ENCODE data around the gene GLIS1.

The GLIS1 gene

DNA sequence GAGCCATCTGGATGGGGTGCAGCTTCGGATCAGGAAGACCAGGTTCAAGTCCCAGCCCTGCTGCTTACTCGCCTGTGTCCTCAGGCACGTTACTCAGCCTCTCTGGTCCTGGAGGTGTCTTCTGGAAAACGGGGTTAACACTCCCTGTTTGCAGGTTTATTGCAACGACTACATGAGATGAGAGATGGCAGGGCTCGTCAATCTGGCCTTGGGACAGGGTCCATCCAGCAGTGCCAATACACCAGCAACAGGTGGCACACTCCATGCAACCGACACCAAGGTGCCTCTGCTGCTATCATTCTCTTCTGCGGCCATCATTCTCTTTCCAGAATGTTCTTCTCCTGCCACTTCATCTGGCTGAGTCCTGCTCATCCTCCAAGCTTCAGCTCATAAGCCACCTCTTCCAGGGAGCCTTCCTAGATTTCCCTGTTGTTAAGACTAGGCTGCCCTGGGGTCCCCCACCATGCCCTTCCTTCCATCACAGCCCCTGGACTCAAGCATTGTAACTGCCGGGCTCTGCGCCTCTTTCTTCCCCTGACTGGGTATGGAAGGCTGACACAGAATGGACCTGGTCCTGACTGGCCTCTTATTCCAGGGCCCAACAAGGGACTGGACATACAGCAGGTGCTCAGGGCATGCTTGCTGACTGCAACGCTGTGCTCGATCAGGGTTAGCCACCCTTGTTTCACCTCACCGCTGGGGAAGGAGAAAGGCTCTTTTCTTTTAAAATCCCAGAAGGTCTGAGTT, 192.4 kb downstream of the GLIS1 start:
- DNase-seq = no peak
- no peaks in the 10 kb centered on the region for H3K36me3 ChIP-seq (ENCODE audit: control insufficient read depth in 4 of 4, insufficient read depth in 4 of 4, low read length in 3 of 4)
- no peaks in the 10 kb centered on the region for H3K9me3 ChIP-seq (ENCODE audit: control extremely low read depth in 1 of 5, control insufficient read depth in 4 of 5, insufficient read depth in 2 of 5, low read depth in 1 of 5, low read length in 4 of 5)
- CTCF ChIA-PET = no interaction called here
- WGBS (ENCODE audit: insufficient coverage) = 92% methylated on average over 13 of the region's 13 CpGs
- POLR2A ChIA-PET = no interaction called here
- no peak overlapping the region for H3K4me3 ChIP-seq (ENCODE audit: control insufficient read depth in 1 of 7, extremely low read depth in 1 of 7, insufficient read depth in 4 of 7, low read depth in 2 of 7, low read length in 6 of 7)
- no peaks in the 10 kb centered on the region for H3K27me3 ChIP-seq (replicated peaks in 2 of 5; ENCODE audit: control insufficient read depth in 4 of 5, insufficient read depth in 5 of 5, low read length in 4 of 5)
- no peak overlapping the region for H3K27ac ChIP-seq (ENCODE audit: insufficient read depth in 1 of 2, low read depth in 1 of 2, low read length in 2 of 2, poor library complexity in 1 of 2, severe bottlenecking in 2 of 2)
- peaks cover 0 to 4% (median under 1%) of the 10 kb centered on the region in 4 experiments for H3K4me1 ChIP-seq (ENCODE audit: control extremely low read depth in 1 of 4, control insufficient read depth in 4 of 4, insufficient read depth in 4 of 4, low read length in 3 of 4)

GRCh38 chr1:53545663-53546408, 193.1 kb downstream of the GLIS1 start:
- WGBS (ENCODE audit: insufficient coverage) = 90% methylated on average over 15 of the region's 17 CpGs
- H3K27ac ChIP-seq (ENCODE audit: insufficient read depth in 1 of 2, low read depth in 1 of 2, low read length in 2 of 2, poor library complexity in 1 of 2, severe bottlenecking in 2 of 2) = no peak overlapping the region
- DNase-seq = no peak
- H3K4me3 ChIP-seq (ENCODE audit: control insufficient read depth in 1 of 7, extremely low read depth in 1 of 7, insufficient read depth in 4 of 7, low read depth in 2 of 7, low read length in 6 of 7) = no peak overlapping the region
- CTCF ChIA-PET = no interaction called here
- no peaks in the 10 kb centered on the region for H3K9me3 ChIP-seq (ENCODE audit: control extremely low read depth in 1 of 5, control insufficient read depth in 4 of 5, insufficient read depth in 2 of 5, low read depth in 1 of 5, low read length in 4 of 5)
- POLR2A ChIA-PET = no interaction called here
- H3K4me1 ChIP-seq (ENCODE audit: control extremely low read depth in 1 of 4, control insufficient read depth in 4 of 4, insufficient read depth in 4 of 4, low read length in 3 of 4) = peaks cover 0 to 4% (median under 1%) of the 10 kb centered on the region in 4 experiments
- H3K36me3 ChIP-seq (ENCODE audit: control insufficient read depth in 4 of 4, insufficient read depth in 4 of 4, low read length in 3 of 4) = no peaks in the 10 kb centered on the region
- no peaks in the 10 kb centered on the region for H3K27me3 ChIP-seq (replicated peaks in 2 of 5; ENCODE audit: control insufficient read depth in 4 of 5, insufficient read depth in 5 of 5, low read length in 4 of 5)

DNA sequence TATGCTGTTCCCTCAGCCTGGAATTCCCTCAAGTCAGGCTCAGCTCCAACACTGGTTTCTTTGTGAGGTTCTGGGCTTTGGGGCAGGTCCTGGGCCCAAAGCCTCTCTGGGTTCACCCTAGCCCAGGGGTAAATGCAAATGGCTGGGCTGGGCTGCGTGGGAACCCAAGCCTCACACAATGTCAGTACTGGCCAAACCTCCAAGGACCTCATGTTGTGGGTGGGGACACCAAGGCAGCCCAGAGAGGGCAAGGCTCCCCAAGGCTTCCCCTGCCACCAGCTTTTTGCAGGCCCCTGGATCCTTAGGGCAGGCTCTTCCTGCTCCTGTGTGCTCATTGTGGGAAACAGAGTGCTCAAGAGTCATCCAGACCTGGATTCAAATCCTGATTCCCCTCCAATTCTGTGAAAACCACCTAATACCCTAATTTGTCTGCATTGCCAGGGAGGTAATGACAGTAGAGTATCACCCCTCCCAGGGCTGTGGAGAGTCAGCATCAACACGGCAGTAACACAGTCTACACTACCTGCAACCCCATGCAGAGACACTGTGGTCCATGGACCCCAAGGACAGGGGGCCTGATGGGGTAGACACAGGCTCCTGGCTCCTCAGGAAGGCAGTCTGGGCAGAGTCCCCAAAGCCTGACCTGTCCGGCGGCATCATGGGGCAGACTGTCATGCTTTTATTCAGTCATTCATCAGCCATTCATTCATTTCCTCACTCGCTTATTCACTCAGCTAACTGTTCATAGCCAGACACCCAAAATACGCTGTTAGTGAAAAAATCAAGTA, 194.0 kb downstream of the GLIS1 start:
- Histone ChIP-seq H3K9me3 (ENCODE audit: control extremely low read depth in 1 of 5, control insufficient read depth in 4 of 5, insufficient read depth in 2 of 5, low read depth in 1 of 5, low read length in 4 of 5) (no peaks in the 10 kb centered on the region), H3K4me1 (ENCODE audit: control extremely low read depth in 1 of 4, control insufficient read depth in 4 of 4, insufficient read depth in 4 of 4, low read length in 3 of 4) (peaks cover 0 to 4% (median under 1%) of the 10 kb centered on the region in 4 experiments), H3K27me3 (replicated peaks in 2 of 5; ENCODE audit: control insufficient read depth in 4 of 5, insufficient read depth in 5 of 5, low read length in 4 of 5) (no peaks in the 10 kb centered on the region), H3K36me3 (ENCODE audit: control insufficient read depth in 4 of 4, insufficient read depth in 4 of 4, low read length in 3 of 4) (no peaks in the 10 kb centered on the region), H3K4me3 (ENCODE audit: control insufficient read depth in 1 of 7, extremely low read depth in 1 of 7, insufficient read depth in 4 of 7, low read depth in 2 of 7, low read length in 6 of 7) (no peak overlapping the region), H3K27ac (ENCODE audit: insufficient read depth in 1 of 2, low read depth in 1 of 2, low read length in 2 of 2, poor library complexity in 1 of 2, severe bottlenecking in 2 of 2) (no peak overlapping the region)
- ChIA-PET CTCF (interaction anchor here (0.8 kb wide), 1 partner anchor 8 kb away, joined by 4 read pairs; no protein-coding TSS in a partner anchor), POLR2A (no interaction called here)
- DNase-seq = no peak
- 85% methylated on average over 2 of the region's 6 CpGs for WGBS (ENCODE audit: insufficient coverage)

DNA sequence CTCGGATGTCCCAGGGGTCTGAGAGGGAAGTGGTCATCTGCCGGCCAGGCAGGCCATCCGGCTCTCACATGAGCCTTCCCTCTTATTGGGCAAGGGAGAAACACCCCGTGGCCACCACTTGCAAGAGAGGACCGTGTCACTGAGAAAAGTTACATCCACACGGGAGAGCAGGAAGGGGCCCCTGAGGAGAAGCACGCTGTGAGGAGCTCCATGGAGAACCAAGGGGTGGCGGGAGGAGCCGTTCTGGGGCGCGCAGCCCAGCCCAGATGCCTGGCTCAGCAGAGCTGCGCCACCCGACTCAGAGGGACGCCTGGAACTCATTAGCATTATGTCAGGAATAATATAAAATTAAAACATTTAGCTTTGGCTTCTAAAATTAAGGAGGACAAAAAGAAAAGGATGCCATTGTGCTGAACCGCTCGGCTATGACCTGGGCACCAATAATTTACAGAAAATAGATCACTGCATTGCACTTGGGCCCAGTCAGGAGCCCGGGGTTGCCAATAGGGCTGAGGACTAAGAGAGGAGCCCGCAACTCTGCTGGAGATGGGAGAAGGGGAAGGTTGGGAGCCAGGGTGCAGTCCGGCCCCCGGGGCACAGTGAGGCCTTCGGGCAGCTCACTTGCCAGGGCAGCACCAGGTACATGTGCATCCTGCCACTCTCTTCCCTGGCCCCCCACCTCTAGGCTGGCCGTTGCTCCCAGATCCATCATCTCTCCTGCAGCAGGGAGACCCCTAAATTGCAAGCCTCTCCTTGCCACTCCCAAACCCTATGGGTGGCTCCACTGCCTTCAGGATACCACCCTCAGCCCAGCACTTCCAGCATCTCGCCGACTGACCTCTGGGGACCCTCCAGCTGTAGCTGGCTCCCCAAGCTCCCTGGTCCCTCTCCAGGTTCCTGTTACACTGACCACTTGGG, 194.9 kb downstream of the GLIS1 start:
- no peak for DNase-seq
- CTCF ChIA-PET = interaction anchor here (0.8 kb wide), 1 partner anchor 9 kb away, joined by 4 read pairs; no protein-coding TSS in a partner anchor
- Histone ChIP-seq H3K4me1 (ENCODE audit: control extremely low read depth in 1 of 4, control insufficient read depth in 4 of 4, insufficient read depth in 4 of 4, low read length in 3 of 4) (peaks cover 0 to 4% (median under 1%) of the 10 kb centered on the region in 4 experiments), H3K36me3 (ENCODE audit: control insufficient read depth in 4 of 4, insufficient read depth in 4 of 4, low read length in 3 of 4) (no peaks in the 10 kb centered on the region), H3K4me3 (ENCODE audit: control insufficient read depth in 1 of 7, extremely low read depth in 1 of 7, insufficient read depth in 4 of 7, low read depth in 2 of 7, low read length in 6 of 7) (no peak overlapping the region), H3K9me3 (ENCODE audit: control extremely low read depth in 1 of 5, control insufficient read depth in 4 of 5, insufficient read depth in 2 of 5, low read depth in 1 of 5, low read length in 4 of 5) (no peaks in the 10 kb centered on the region), H3K27ac (ENCODE audit: insufficient read depth in 1 of 2, low read depth in 1 of 2, low read length in 2 of 2, poor library complexity in 1 of 2, severe bottlenecking in 2 of 2) (no peak overlapping the region), H3K27me3 (replicated peaks in 2 of 5; ENCODE audit: control insufficient read depth in 4 of 5, insufficient read depth in 5 of 5, low read length in 4 of 5) (no peaks in the 10 kb centered on the region)
- WGBS (ENCODE audit: insufficient coverage) = 93% methylated on average over 16 of the region's 24 CpGs
- POLR2A ChIA-PET = no interaction called here

DNA sequence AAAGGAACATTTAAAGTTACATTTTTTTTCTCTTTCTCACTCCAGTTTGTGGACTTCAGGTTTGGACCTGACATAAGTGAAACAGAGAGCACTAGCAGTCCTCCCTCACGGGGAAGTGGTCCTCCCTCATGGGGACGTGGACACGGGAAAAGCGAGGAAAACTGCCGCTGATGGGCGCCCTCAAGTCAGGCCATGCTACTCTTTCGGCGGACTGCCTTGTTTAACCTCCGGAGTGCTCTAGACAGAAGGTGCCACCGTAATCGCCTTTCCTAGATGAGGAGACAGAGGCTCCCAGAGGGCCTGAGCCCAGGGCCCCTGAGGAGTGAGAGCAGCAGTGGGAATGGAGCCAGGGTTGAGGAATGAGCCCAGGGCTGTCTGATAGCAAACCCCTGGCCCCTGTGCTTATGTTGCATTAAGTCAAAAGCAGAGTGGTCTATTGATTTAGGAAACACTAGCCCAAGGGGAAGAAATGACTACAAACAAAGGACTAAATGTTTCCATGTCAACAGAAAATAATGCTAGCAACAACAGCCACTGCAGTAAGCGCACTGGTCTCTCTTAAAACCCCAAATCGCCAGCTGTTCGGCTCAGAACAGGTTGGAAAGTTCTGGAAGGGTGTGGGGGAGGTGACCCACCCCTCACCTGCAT, 195.7 kb downstream of the GLIS1 start:
- ChIA-PET CTCF (interaction anchor here (2.6 kb wide), 1 partner anchor 10 kb away, joined by 9 read pairs; no protein-coding TSS in a partner anchor), POLR2A (no interaction called here)
- no peaks in the 10 kb centered on the region for H3K36me3 ChIP-seq (ENCODE audit: control insufficient read depth in 4 of 4, insufficient read depth in 4 of 4, low read length in 3 of 4)

DNA sequence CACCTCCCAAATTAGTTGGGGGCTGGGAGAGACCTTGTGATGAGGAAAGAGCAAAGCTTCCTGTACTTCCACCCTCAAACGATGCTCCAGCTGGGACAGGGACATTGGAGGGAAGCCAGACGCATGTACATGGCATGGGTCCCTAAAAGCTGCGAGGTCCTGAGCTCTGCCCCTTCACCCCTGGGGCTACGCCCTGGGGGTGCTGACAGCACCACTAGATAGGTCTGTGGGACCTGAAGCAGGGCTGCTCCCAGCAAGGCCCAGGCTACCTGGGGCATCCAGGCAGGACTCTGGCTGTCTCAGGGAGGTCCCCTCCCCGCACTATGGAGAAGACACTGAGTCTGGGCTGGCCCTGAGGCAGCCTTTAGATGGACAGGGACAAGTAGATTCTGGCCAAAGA, 196.4 kb downstream of the GLIS1 start:
- Histone ChIP-seq H3K4me3 (ENCODE audit: control insufficient read depth in 1 of 7, extremely low read depth in 1 of 7, insufficient read depth in 4 of 7, low read depth in 2 of 7, low read length in 6 of 7) (no peak overlapping the region), H3K27ac (ENCODE audit: insufficient read depth in 1 of 2, low read depth in 1 of 2, low read length in 2 of 2, poor library complexity in 1 of 2, severe bottlenecking in 2 of 2) (no peak overlapping the region), H3K36me3 (ENCODE audit: control insufficient read depth in 4 of 4, insufficient read depth in 4 of 4, low read length in 3 of 4) (no peaks in the 10 kb centered on the region), H3K4me1 (ENCODE audit: control extremely low read depth in 1 of 4, control insufficient read depth in 4 of 4, insufficient read depth in 4 of 4, low read length in 3 of 4) (peaks cover 0 to 4% (median under 1%) of the 10 kb centered on the region in 4 experiments), H3K9me3 (ENCODE audit: control extremely low read depth in 1 of 5, control insufficient read depth in 4 of 5, insufficient read depth in 2 of 5, low read depth in 1 of 5, low read length in 4 of 5) (no peaks in the 10 kb centered on the region), H3K27me3 (replicated peaks in 2 of 5; ENCODE audit: control insufficient read depth in 4 of 5, insufficient read depth in 5 of 5, low read length in 4 of 5) (no peaks in the 10 kb centered on the region)
- DNase-seq = no peak
- 80% methylated on average over 4 of the region's 5 CpGs for WGBS (ENCODE audit: insufficient coverage)
- POLR2A ChIA-PET = no interaction called here
- CTCF ChIA-PET = interaction anchor here (2.5 to 2.6 kb wide), 2 partner anchors 10 kb away, joined by 8 to 9 read pairs; no protein-coding TSS in a partner anchor

More for the DNA sequence above, 195.7 kb downstream of the GLIS1 start:
- Histone ChIP-seq H3K9me3 (ENCODE audit: control extremely low read depth in 1 of 5, control insufficient read depth in 4 of 5, insufficient read depth in 2 of 5, low read depth in 1 of 5, low read length in 4 of 5) (no peaks in the 10 kb centered on the region), H3K27ac (ENCODE audit: insufficient read depth in 1 of 2, low read depth in 1 of 2, low read length in 2 of 2, poor library complexity in 1 of 2, severe bottlenecking in 2 of 2) (no peak overlapping the region), H3K27me3 (replicated peaks in 2 of 5; ENCODE audit: control insufficient read depth in 4 of 5, insufficient read depth in 5 of 5, low read length in 4 of 5) (no peaks in the 10 kb centered on the region), H3K4me3 (ENCODE audit: control insufficient read depth in 1 of 7, extremely low read depth in 1 of 7, insufficient read depth in 4 of 7, low read depth in 2 of 7, low read length in 6 of 7) (no peak overlapping the region), H3K4me1 (ENCODE audit: control extremely low read depth in 1 of 4, control insufficient read depth in 4 of 4, insufficient read depth in 4 of 4, low read length in 3 of 4) (peaks cover 0 to 4% (median under 1%) of the 10 kb centered on the region in 4 experiments)
- DNase-seq = no peak
- WGBS (ENCODE audit: insufficient coverage) = 94% methylated on average over 14 of the region's 14 CpGs

Data from common myeloid progenitor, CD34-positive (primary cell).